ENCODE data around the gene CCDC106.
A peak's percentile ranks its signal among the peaks of the same experiment; 100 is the strongest.

The CCDC106 gene

GRCh38 chr19:55668603-55669348, 20.8 kb downstream of the CCDC106 start:
- no peak overlapping the region for H3K9ac ChIP-seq (ENCODE audit: low read depth, low read length)
- no peak overlapping the region for H3K4me3 ChIP-seq (ENCODE audit: low read depth, low read length)
- H3K27me3 ChIP-seq (ENCODE audit: control insufficient read depth, insufficient read depth, low read length) = no peaks in the 10 kb centered on the region
- H3K4me1 ChIP-seq (ENCODE audit: control insufficient read depth, insufficient read depth, low read length) = peaks cover 2% of the 10 kb centered on the region
- H3K9me3 ChIP-seq (ENCODE audit: control insufficient read depth, insufficient read depth, low read length) = no peaks in the 10 kb centered on the region
- H3K36me3 ChIP-seq (ENCODE audit: control insufficient read depth, insufficient read depth, low read length) = peaks cover 60% of the 10 kb centered on the region

- no peaks in the 10 kb centered on the region for H3K27me3 ChIP-seq (ENCODE audit: control insufficient read depth, insufficient read depth, low read length)
- H3K36me3 ChIP-seq (ENCODE audit: control insufficient read depth, insufficient read depth, low read length) = peaks cover 52% of the 10 kb centered on the region
- H3K9ac ChIP-seq (ENCODE audit: low read depth, low read length) = no peak overlapping the region
- H3K4me1 ChIP-seq (ENCODE audit: control insufficient read depth, insufficient read depth, low read length) = peaks cover 2% of the 10 kb centered on the region
- no peaks in the 10 kb centered on the region for H3K9me3 ChIP-seq (ENCODE audit: control insufficient read depth, insufficient read depth, low read length)
- H3K4me3 ChIP-seq (ENCODE audit: low read depth, low read length) = no peak overlapping the region
These were observed 21.6 kb downstream of the CCDC106 start for GRCh38 chr19:55669418-55670279.

DNA sequence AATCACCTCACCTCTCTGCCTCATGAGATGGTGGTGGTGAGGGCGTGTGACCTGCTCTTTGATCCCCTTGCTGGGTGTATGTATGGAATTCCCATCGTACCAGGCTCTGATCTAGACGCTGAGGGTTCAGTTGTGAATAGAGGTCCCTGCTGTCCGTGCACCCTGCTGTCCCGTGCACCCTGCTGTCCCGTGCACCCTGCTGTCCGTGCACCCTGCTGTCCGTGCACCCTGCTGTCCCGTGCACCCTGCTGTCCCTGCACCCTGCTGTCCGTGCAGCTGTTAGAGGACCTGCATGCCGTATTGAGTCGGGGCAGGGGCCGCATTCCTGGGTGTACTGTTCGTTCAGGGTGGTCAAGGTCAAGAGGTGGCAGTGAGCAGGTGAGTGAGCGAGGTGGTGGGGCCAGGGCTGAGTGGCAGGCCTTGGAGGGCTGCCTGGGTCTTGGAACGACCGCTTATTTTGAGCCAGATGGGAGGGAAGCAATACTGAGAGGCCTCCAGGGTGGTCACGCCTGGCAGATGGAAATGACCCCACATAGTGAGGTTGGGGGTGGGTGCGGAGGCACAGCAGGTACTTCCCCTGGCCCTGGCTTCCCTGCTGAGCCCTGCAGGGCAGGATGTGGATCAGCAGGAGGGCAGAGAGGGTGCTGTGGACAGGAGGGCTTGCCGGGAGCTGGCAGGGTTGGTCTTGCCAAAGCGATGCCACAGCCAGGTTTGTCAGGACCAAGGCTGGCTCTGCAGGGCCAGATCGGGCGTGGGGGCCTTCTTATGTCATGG, 22.5 kb downstream of the CCDC106 start:
- H3K4me1 ChIP-seq (ENCODE audit: control insufficient read depth, insufficient read depth, low read length) = peaks cover 2% of the 10 kb centered on the region
- no peaks in the 10 kb centered on the region for H3K9me3 ChIP-seq (ENCODE audit: control insufficient read depth, insufficient read depth, low read length)
- H3K4me3 ChIP-seq (ENCODE audit: low read depth, low read length) = no peak overlapping the region
- no peaks in the 10 kb centered on the region for H3K27me3 ChIP-seq (ENCODE audit: control insufficient read depth, insufficient read depth, low read length)
- no peak overlapping the region for H3K9ac ChIP-seq (ENCODE audit: low read depth, low read length)
- peaks cover 48% of the 10 kb centered on the region for H3K36me3 ChIP-seq (ENCODE audit: control insufficient read depth, insufficient read depth, low read length)

DNA sequence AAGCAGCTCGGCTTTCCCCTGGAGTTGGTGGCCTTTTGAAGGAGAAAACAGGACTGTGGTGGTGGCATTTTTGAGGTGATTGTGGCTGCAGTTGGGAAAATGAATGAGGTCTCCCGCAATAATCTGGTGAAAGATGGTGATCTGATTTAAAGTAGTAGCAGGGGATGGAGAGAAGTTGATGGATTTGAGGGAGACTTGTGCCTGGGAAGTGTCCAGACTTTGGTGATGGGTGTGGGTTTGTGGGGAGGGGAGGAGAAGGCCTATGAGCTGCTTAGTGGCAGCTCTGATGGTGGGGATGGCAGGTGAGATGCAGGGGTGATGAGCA, 23.0 kb downstream of the CCDC106 start:
- Histone ChIP-seq H3K9ac (ENCODE audit: low read depth, low read length) (no peak overlapping the region), H3K4me3 (ENCODE audit: low read depth, low read length) (no peak overlapping the region), H3K4me1 (ENCODE audit: control insufficient read depth, insufficient read depth, low read length) (peaks cover 2% of the 10 kb centered on the region), H3K9me3 (ENCODE audit: control insufficient read depth, insufficient read depth, low read length) (no peaks in the 10 kb centered on the region), H3K36me3 (ENCODE audit: control insufficient read depth, insufficient read depth, low read length) (peaks cover 42% of the 10 kb centered on the region), H3K27me3 (ENCODE audit: control insufficient read depth, insufficient read depth, low read length) (no peaks in the 10 kb centered on the region)

DNA sequence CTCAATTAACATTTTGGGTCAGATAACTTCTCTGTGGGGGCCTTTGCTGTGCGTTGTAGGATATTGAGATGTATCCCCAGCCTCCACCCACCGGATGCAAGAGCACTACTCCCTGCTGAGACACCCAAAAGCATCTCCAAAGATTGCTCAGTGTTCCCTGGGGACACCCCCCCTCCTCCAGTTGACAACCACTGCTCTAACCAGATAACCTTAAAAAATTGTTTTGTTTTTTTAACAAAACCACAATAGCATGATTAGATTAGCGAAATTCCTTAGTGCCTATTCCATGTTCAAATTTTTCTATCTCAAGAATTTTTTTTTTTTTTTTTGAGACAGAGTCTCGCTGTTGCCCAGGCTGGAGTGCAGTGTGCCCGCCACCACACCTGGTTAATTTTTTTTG, 24.4 kb downstream of the CCDC106 start:
- Histone ChIP-seq H3K4me3 (ENCODE audit: low read depth, low read length) (no peak overlapping the region), H3K9me3 (ENCODE audit: control insufficient read depth, insufficient read depth, low read length) (no peaks in the 10 kb centered on the region), H3K4me1 (ENCODE audit: control insufficient read depth, insufficient read depth, low read length) (peaks cover 2% of the 10 kb centered on the region), H3K27me3 (ENCODE audit: control insufficient read depth, insufficient read depth, low read length) (no peaks in the 10 kb centered on the region), H3K36me3 (ENCODE audit: control insufficient read depth, insufficient read depth, low read length) (peaks cover 29% of the 10 kb centered on the region), H3K9ac (ENCODE audit: low read depth, low read length) (no peak overlapping the region)

GRCh38 chr19:55673465-55673864, 25.5 kb downstream of the CCDC106 start:
- Histone ChIP-seq H3K9ac (ENCODE audit: low read depth, low read length) (no peak overlapping the region), H3K4me3 (ENCODE audit: low read depth, low read length) (no peak overlapping the region), H3K9me3 (ENCODE audit: control insufficient read depth, insufficient read depth, low read length) (no peaks in the 10 kb centered on the region), H3K27me3 (ENCODE audit: control insufficient read depth, insufficient read depth, low read length) (no peaks in the 10 kb centered on the region), H3K4me1 (ENCODE audit: control insufficient read depth, insufficient read depth, low read length) (peaks cover 2% of the 10 kb centered on the region), H3K36me3 (ENCODE audit: control insufficient read depth, insufficient read depth, low read length) (peaks cover 24% of the 10 kb centered on the region)

DNA sequence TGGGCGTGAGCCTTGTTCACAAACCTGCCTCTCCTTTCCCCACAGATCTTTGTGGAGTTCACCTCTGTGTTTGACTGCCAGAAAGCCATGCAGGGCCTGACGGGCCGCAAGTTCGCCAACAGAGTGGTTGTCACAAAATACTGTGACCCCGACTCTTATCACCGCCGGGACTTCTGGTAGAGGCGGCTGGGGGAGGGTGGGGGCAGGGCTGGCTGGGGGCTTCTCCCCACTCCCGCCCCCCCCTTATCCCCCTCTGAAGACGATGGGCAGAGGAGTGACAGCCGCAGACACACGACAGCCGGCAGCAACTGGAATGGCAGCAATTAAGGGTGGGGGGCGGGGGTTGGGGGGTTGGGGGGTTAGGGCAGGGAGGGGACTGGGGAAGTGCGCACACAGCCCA, 25.9 kb downstream of the CCDC106 start:
- Histone ChIP-seq H3K27me3 (ENCODE audit: control insufficient read depth, insufficient read depth, low read length) (no peaks in the 10 kb centered on the region), H3K36me3 (ENCODE audit: control insufficient read depth, insufficient read depth, low read length) (peaks cover 25% of the 10 kb centered on the region), H3K9ac (ENCODE audit: low read depth, low read length) (no peak overlapping the region), H3K9me3 (ENCODE audit: control insufficient read depth, insufficient read depth, low read length) (no peaks in the 10 kb centered on the region), H3K4me1 (ENCODE audit: control insufficient read depth, insufficient read depth, low read length) (peaks cover 2% of the 10 kb centered on the region), H3K4me3 (ENCODE audit: low read depth, low read length) (peak overlapping the region; percentile 56)

DNA sequence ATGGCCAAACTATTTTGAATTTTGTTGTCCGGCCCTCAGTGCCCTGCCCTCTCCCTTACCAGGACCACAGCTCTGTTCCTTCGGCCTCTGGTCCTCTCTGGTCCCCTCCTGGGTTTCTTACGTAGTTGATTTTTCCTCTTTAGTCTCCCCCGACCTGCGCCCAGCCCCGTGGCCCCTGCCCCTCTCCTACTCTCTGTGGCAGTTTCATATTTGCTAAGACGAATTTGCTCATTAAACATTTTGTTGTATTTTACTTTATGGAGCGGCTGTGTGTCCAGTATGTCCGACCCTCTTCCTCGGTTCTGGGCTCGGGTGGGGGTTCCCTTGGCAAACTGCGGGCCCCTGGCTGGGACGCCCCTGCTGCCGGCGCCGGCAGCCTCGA, 26.4 kb downstream of the CCDC106 start:
- H3K9ac ChIP-seq (ENCODE audit: low read depth, low read length) = peak overlapping the region; percentile 47
- peaks cover 2% of the 10 kb centered on the region for H3K4me1 ChIP-seq (ENCODE audit: control insufficient read depth, insufficient read depth, low read length)
- H3K36me3 ChIP-seq (ENCODE audit: control insufficient read depth, insufficient read depth, low read length) = peaks cover 26% of the 10 kb centered on the region

GRCh38 chr19:55674841-55675660, 27.0 kb downstream of the CCDC106 start, which contains the start of gene EPN1:
Gene EPN1, plus strand, starts transcription at chr19:55675226. Its CDS starts 3,402 bp downstream, at chr19:55678628.
- Histone ChIP-seq H3K9me3 (ENCODE audit: control insufficient read depth, insufficient read depth, low read length) (no peaks in the 10 kb centered on the region), H3K4me3 (ENCODE audit: low read depth, low read length) (peak within 1 kb of the TSS; percentile 90), H3K36me3 (ENCODE audit: control insufficient read depth, insufficient read depth, low read length) (peaks cover 25% of the 10 kb centered on the region), H3K9ac (ENCODE audit: low read depth, low read length) (peak within 1 kb of the TSS; percentile 80), H3K4me1 (ENCODE audit: control insufficient read depth, insufficient read depth, low read length) (peaks cover 2% of the 10 kb centered on the region), H3K27me3 (ENCODE audit: control insufficient read depth, insufficient read depth, low read length) (no peaks in the 10 kb centered on the region)

More for the DNA sequence above, 26.4 kb downstream of the CCDC106 start:
- H3K27me3 ChIP-seq (ENCODE audit: control insufficient read depth, insufficient read depth, low read length) = no peaks in the 10 kb centered on the region
- H3K9me3 ChIP-seq (ENCODE audit: control insufficient read depth, insufficient read depth, low read length) = no peaks in the 10 kb centered on the region
- H3K4me3 ChIP-seq (ENCODE audit: low read depth, low read length) = peak overlapping the region; percentile 56

GRCh38 chr19:55675661-55676354, 27.8 kb downstream of the CCDC106 start:
- Histone ChIP-seq H3K9me3 (ENCODE audit: control insufficient read depth, insufficient read depth, low read length) (no peaks in the 10 kb centered on the region), H3K4me3 (ENCODE audit: low read depth, low read length) (peak overlapping the region; percentile 90), H3K4me1 (ENCODE audit: control insufficient read depth, insufficient read depth, low read length) (peaks cover 2% of the 10 kb centered on the region), H3K27me3 (ENCODE audit: control insufficient read depth, insufficient read depth, low read length) (no peaks in the 10 kb centered on the region), H3K36me3 (ENCODE audit: control insufficient read depth, insufficient read depth, low read length) (peaks cover 22% of the 10 kb centered on the region), H3K9ac (ENCODE audit: low read depth, low read length) (peak overlapping the region; percentile 80)

All from iPS-15b (cell line).